HG03378 (cell line): ENCODE results near the gene TBXAS1.

Experiments
- ATAC-seq: cut with Tn5 transposase; IDR thresholded peaks from one replicate; pipeline ENCODE4 v1.9.1; 2021; ENCODE audit warnings: mild to moderate bottlenecking, moderate library complexity; ENCODE audit not compliant: unreplicated experiment

TBXAS1 gene

GRCh38 chr7:139829025-139829774, at the start of gene TBXAS1:
Gene TBXAS1, plus strand, starts transcription at chr7:139829264. Its CDS starts 127 bp downstream, at chr7:139829391.
- peak; percentile 51 for ATAC-seq

- no peak for ATAC-seq
These were observed 46.1 kb upstream of the TBXAS1 start for GRCh38 chr7:139782932-139783331.

GRCh38 chr7:139783647-139784385, 45.2 kb upstream of the TBXAS1 start:
- no peak for ATAC-seq

GRCh38 chr7:139784648-139785047, 44.4 kb upstream of the TBXAS1 start:
- ATAC-seq = no peak

- no peak for ATAC-seq
These were observed 37.7 kb upstream of the TBXAS1 start for GRCh38 chr7:139791316-139791715.

GRCh38 chr7:139797607-139798006, 31.5 kb upstream of the TBXAS1 start:
- no peak for ATAC-seq

- no peak for ATAC-seq
These were observed 30.8 kb upstream of the TBXAS1 start for GRCh38 chr7:139798221-139798620.

GRCh38 chr7:139798892-139799291, 30.2 kb upstream of the TBXAS1 start:
- no peak for ATAC-seq

- no peak for ATAC-seq
These were observed 29.5 kb upstream of the TBXAS1 start for GRCh38 chr7:139799586-139799985.

GRCh38 chr7:139804571-139804970, 24.5 kb upstream of the TBXAS1 start:
- no peak for ATAC-seq

- ATAC-seq = no peak
These were observed 22.1 kb upstream of the TBXAS1 start for GRCh38 chr7:139807009-139807408.

- ATAC-seq = no peak
These were observed 20.6 kb upstream of the TBXAS1 start for GRCh38 chr7:139808427-139808826.

GRCh38 chr7:139808846-139809442, 20.1 kb upstream of the TBXAS1 start:
- no peak for ATAC-seq

GRCh38 chr7:139811066-139811465, 18.0 kb upstream of the TBXAS1 start:
- no peak for ATAC-seq

GRCh38 chr7:139813151-139813550, 15.9 kb upstream of the TBXAS1 start:
- no peak for ATAC-seq

GRCh38 chr7:139813689-139814088, 15.4 kb upstream of the TBXAS1 start:
- no peak for ATAC-seq

- ATAC-seq = no peak
These were observed 11.8 kb upstream of the TBXAS1 start for GRCh38 chr7:139817249-139817648.

- no peak for ATAC-seq
These were observed 9.0 kb upstream of the TBXAS1 start for GRCh38 chr7:139820089-139820488.

GRCh38 chr7:139821349-139822105, 7.5 kb upstream of the TBXAS1 start:
- no peak for ATAC-seq

GRCh38 chr7:139822855-139823254, 6.2 kb upstream of the TBXAS1 start:
- ATAC-seq = no peak

GRCh38 chr7:139823959-139824521, 5.0 kb upstream of the TBXAS1 start:
- no peak for ATAC-seq
